Measurements from ENCODE around the gene EPN2. TPM values are rescaled to one million over a fixed set of nuclear protein-coding genes. Genes with fewer than 3 reads are reported as not detected.
"Not testable (repeated sequence)": the region's sequence is repeated elsewhere in the genome, so short reads cannot be mapped to it uniquely, and the experiment has no call there.

The EPN2 gene
- total RNA-seq, 1 donor from 2014 or later = 94.5 TPM

DNA sequence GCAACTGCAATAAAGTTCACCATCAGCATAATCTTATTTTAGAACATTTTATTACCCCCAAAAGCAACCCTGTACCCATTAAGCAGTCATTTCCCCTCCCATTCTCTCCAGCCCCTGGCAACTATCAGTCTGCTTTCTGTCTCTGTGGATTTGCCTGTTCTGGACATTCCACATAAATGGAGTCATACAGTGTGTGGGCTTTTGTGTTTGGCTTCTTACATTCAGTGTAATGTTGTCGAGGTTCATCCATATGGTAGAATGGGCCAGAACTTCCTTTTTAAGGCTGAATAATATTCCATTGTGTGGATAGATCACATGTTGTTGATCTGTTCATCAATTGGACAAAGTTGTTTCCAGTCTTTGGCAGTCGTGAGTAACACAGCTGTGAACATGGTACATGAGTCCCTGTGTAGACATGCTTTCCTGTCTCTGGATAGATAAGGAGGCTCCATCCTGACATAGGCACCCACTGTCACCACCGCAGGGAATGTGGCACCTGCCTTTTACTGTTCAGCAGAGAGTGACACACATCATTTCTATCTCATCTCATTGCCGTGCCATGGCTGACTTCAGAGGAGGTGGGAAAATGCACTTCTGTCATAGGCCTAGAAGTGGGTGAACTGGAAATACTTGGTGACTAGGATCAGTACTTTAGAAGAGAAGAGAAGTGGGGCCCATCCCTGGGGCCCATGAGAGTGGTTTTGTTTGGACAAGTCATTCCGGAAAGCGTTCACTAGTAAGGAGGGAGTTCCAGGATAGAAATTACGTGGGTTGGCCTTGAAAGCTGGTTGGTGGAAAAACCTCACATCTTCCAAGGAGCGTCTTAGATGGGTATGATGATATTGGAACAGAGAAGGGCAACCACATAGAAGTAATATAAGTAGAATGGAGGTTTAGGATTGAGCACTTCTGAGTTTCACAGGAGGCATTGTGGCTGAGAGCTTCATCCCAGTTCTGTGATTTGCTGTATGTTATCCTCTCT is 25.8 kb downstream of the EPN2 start:
- peak; percentile 13 for ATAC-seq
- intact Hi-C loops (cut with micrococcal nuclease) = no loop called here
- DNase-seq = peak; percentile 15

GRCh38 chr17:19263641-19264051 is 26.5 kb downstream of the EPN2 start:
- DNase-seq = peak; percentile 27
- peak; percentile 50 for ATAC-seq
- intact Hi-C loops (cut with micrococcal nuclease) = no loop called here

DNA sequence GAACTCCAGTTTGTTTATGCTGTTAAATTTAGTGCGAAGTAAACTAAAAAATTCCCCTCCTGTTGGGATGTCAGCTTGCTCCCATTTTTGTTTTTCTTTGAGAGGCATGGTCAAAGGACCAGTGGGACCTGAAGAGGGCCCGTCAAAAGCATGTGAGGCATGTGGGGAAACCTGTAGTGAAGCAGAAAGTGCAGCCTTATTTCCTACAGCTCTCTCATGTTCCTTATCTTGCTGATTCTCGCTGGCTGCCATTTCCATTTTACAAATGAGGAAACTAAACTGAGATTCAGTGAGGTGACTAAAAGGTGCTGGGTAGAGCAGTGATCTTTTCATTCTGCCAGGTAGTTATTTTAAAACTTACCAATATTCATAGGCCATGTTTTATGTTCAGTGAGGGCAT is 27.1 kb downstream of the EPN2 start:
- ATAC-seq (no peak), DNase-seq (peak; percentile 2)
- intact Hi-C loops (cut with micrococcal nuclease) = no loop called here

GRCh38 chr17:19264681-19265080 is 27.5 kb downstream of the EPN2 start:
- no peak for ATAC-seq
- DNase-seq = peak; percentile 40
- intact Hi-C loops (cut with micrococcal nuclease) = no loop called here

DNA sequence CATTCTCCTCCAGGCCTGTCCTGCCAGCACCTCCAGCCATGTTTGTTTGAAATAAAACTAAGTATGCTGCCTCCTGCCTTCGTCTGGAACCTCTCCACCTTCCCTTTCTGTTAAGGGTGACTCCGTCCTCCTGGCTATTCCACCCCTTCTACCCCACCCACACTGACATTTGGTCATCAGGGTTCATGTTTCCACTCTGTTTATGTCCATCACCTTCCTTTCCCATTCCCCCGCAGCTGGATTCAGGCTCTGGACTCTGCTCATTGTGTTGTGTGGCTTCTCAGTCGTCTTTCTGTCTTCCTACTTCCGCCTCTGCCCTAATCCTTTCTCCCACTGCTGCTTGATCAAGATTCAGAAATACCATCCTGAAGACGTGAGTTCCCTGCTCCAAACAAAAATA is 28.6 kb downstream of the EPN2 start:
- no peak for DNase-seq
- no peak for ATAC-seq
- intact Hi-C loops (cut with micrococcal nuclease) = no loop called here

DNA sequence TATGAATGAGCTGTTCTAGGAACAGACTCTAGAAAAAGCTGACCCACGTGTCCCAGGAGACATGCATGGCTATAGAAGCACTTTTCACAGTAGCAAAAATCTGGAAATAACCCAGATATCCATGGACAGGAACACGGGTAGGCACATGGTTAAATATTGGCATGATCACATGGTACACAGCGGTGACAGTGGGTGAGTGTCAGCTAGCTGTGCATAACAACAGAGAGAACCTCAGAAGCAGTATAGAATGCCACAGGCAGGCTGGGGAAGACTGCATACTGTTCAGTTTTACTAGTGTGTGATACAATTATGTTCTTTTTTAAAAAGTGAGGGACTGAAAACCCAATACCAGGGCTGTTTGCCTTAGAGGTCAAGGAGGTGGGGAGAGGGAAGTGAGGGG is 31.4 kb downstream of the EPN2 start:
- no peak for ATAC-seq
- peak; percentile 5 for DNase-seq
- intact Hi-C loops (cut with micrococcal nuclease) = no loop called here

- intact Hi-C loops (cut with micrococcal nuclease) = no loop called here
- ATAC-seq (no peak), DNase-seq (no peak)
Observed at GRCh38 chr17:19269106-19269505, 31.9 kb downstream of the EPN2 start.

- intact Hi-C loops (cut with micrococcal nuclease) = no loop called here
- peak; percentile 2 for DNase-seq
Observed at GRCh38 chr17:19269641-19270040, 32.5 kb downstream of the EPN2 start.

GRCh38 chr17:19270347-19270703 is 33.2 kb downstream of the EPN2 start:
- intact Hi-C loops (cut with micrococcal nuclease) = no loop called here
- ATAC-seq (no peak), DNase-seq (no peak)

More at GRCh38 chr17:19269641-19270040, 32.5 kb downstream of the EPN2 start:
- no peak for ATAC-seq

GRCh38 chr17:19270704-19271611 is 33.8 kb downstream of the EPN2 start:
- DNase-seq = peak; percentile 71
- intact Hi-C loops (cut with micrococcal nuclease) = no loop called here
- ATAC-seq = peak; percentile 88

GRCh38 chr17:19271780-19272357 is 34.7 kb downstream of the EPN2 start:
- intact Hi-C loops (cut with micrococcal nuclease) = no loop called here
- ATAC-seq = peak; percentile 37
- peak; percentile 49 for DNase-seq

- no peak for ATAC-seq
- intact Hi-C loops (cut with micrococcal nuclease) = no loop called here
- DNase-seq = no peak
Observed at GRCh38 chr17:19273731-19274130, 36.6 kb downstream of the EPN2 start.

DNA sequence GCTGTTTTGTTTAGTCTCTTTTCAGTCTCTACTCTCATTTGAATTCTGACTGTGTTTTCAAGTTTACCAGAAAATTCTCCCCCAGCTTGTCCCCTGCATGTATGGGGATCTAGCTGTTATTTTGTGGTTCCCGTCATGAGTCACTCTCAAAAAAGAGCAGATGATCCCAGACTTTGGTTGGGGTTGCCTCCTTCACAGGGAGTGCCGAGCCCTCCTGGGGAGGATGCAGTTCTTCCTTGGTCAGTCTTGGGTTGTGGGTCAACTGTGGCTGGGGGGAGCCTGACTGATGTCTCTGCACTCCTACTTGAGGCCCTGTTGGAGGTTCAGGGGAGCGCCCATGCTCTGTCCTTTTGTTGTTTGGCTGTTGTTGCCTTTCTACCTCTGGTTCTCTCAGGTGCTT is 37.7 kb downstream of the EPN2 start:
- no peak for ATAC-seq

GRCh38 chr17:19275457-19276127 is 38.4 kb downstream of the EPN2 start:
- DNase-seq = no peak
- intact Hi-C loops (cut with micrococcal nuclease) = no loop called here
- ATAC-seq = no peak

More for the DNA sequence above, 37.7 kb downstream of the EPN2 start:
- intact Hi-C loops (cut with micrococcal nuclease) = no loop called here
- no peak for DNase-seq

DNA sequence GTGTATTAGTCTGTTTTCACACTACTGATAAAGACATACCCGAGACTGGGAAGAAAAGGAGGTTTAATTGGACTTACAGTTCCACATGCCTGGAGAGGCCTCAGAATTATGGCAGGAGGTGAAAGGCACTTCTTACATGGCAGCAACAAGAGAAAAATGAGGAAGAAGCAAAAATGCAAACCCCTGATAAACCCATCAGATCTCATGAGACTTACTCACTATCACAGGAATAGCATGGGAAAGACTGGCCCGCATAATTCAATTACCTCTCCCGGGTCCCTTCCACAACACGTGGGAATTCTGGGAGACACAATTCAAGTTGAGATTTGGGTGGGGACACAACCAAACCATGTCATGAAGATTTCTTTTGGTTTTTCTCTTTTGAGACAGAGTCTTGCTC is 41.1 kb downstream of the EPN2 start:
- intact Hi-C loops (cut with micrococcal nuclease); ATAC-seq; DNase-seq: not testable (repeated sequence)

GRCh38 chr17:19278729-19279128 is 41.6 kb downstream of the EPN2 start:
- no peak for ATAC-seq
- intact Hi-C loops (cut with micrococcal nuclease) = no loop called here

DNA sequence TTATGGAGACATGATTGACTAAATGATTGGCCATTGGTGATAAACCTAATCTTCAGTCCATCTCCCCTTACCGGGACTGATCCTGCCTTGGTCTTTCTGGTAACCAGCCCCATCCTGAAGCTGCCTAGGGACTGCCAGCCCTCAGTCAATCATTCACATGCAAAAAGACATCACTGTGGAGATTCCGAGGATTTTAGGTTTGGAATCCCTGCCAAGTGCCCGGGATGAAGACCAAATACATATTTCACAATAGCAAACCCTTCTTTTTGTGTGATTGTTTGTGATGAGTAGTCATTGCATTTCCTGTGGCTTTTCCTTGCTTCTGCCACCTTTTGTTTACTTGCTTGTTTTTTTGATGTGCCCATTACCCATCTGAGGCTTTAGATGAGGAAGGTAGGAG is 44.0 kb downstream of the EPN2 start:
- ATAC-seq (no peak), DNase-seq (no peak)
- intact Hi-C loops (cut with micrococcal nuclease) = no loop called here

More at GRCh38 chr17:19278729-19279128, 41.6 kb downstream of the EPN2 start:
- DNase-seq = no peak

- no peak for DNase-seq
- intact Hi-C loops (cut with micrococcal nuclease) = no loop called here
- ATAC-seq = no peak
Observed at GRCh38 chr17:19284005-19284959, 47.1 kb downstream of the EPN2 start.
